ENCODE results near the gene AGAP6. TPM values are rescaled to one million over a fixed set of nuclear protein-coding genes. Genes with fewer than 3 reads are reported as not detected.
"Not testable (repeated sequence)": the region's sequence is repeated elsewhere in the genome, so short reads cannot be mapped to it uniquely, and the experiment has no call there.

Gene AGAP6
- polyA plus RNA-seq, 1 donor, result 24.7 TPM

- H3K27me3 ChIP-seq (ENCODE audit: control insufficient read depth, insufficient read depth, low read length); H3K4me3 ChIP-seq (ENCODE audit: low read length): not testable (repeated sequence)
- WGBS (ENCODE audit: insufficient coverage, low lambda C conversion rate), result no CpG with 5 or more reads among the region's 3 CpGs
These were observed 16.1 kb upstream of the AGAP6 start for GRCh38 chr10:49972094-49972493.

GRCh38 chr10:49977756-49978155 lies 10.4 kb upstream of the AGAP6 start:
- not testable (repeated sequence) for H3K9me3 ChIP-seq (ENCODE audit: control insufficient read depth, low read depth, low read length); DNase-seq; H3K27ac ChIP-seq (ENCODE audit: low read length); H3K4me1 ChIP-seq (ENCODE audit: control insufficient read depth, insufficient read depth, low read length); H3K36me3 ChIP-seq (ENCODE audit: control insufficient read depth, insufficient read depth, low read length); H3K4me3 ChIP-seq (ENCODE audit: low read length); H3K27me3 ChIP-seq (ENCODE audit: control insufficient read depth, insufficient read depth, low read length)
- WGBS (ENCODE audit: insufficient coverage, low lambda C conversion rate), result no CpG with 5 or more reads among the region's 3 CpGs

More at GRCh38 chr10:49972094-49972493, 16.1 kb upstream of the AGAP6 start:
- H3K9me3 ChIP-seq (ENCODE audit: control insufficient read depth, low read depth, low read length); DNase-seq; H3K27ac ChIP-seq (ENCODE audit: low read length); H3K4me1 ChIP-seq (ENCODE audit: control insufficient read depth, insufficient read depth, low read length); H3K36me3 ChIP-seq (ENCODE audit: control insufficient read depth, insufficient read depth, low read length): not testable (repeated sequence)

GRCh38 chr10:49987207-49987606 lies 999 bp upstream of the AGAP6 start:
- peak in 1 of 2 donors; percentile 1 for DNase-seq
- H3K27ac ChIP-seq (ENCODE audit: low read length); H3K4me3 ChIP-seq (ENCODE audit: low read length); H3K36me3 ChIP-seq (ENCODE audit: control insufficient read depth, insufficient read depth, low read length); H3K4me1 ChIP-seq (ENCODE audit: control insufficient read depth, insufficient read depth, low read length); H3K27me3 ChIP-seq (ENCODE audit: control insufficient read depth, insufficient read depth, low read length); H3K9me3 ChIP-seq (ENCODE audit: control insufficient read depth, low read depth, low read length): not testable (repeated sequence)
- WGBS (ENCODE audit: insufficient coverage, low lambda C conversion rate), result no CpG with 5 or more reads among the region's 3 CpGs

GRCh38 chr10:49995321-49995720 lies 7.1 kb downstream of the AGAP6 start:
- not testable (repeated sequence) for H3K9me3 ChIP-seq (ENCODE audit: control insufficient read depth, low read depth, low read length); H3K36me3 ChIP-seq (ENCODE audit: control insufficient read depth, insufficient read depth, low read length); H3K27ac ChIP-seq (ENCODE audit: low read length); H3K27me3 ChIP-seq (ENCODE audit: control insufficient read depth, insufficient read depth, low read length); H3K4me3 ChIP-seq (ENCODE audit: low read length); H3K4me1 ChIP-seq (ENCODE audit: control insufficient read depth, insufficient read depth, low read length); DNase-seq
- no CpG with 5 or more reads among the region's 5 CpGs for WGBS (ENCODE audit: insufficient coverage, low lambda C conversion rate)

DNA sequence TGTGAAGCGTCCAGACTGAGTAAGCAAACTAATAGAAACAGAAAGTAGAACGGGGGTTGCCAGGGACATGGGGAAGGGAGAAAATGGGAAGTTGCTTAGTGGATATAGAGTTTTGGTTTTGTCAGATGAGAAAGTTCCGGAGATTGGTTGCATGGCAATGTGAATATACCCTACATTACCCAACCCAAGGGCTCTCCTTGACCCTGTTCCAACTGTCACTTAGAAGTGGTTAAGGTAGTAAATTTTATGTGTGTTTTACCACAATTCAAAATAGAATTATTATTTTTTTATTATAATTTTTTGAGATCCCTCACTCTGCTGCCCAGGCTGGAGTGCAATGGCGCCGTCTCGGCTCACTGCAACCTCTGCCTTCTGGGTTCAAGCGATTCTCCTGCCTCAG lies 25.8 kb downstream of the AGAP6 start:
- H3K9me3 ChIP-seq (ENCODE audit: control insufficient read depth, low read depth, low read length); DNase-seq; H3K27ac ChIP-seq (ENCODE audit: low read length); H3K27me3 ChIP-seq (ENCODE audit: control insufficient read depth, insufficient read depth, low read length); H3K4me1 ChIP-seq (ENCODE audit: control insufficient read depth, insufficient read depth, low read length); H3K36me3 ChIP-seq (ENCODE audit: control insufficient read depth, insufficient read depth, low read length); H3K4me3 ChIP-seq (ENCODE audit: low read length): not testable (repeated sequence)
- WGBS (ENCODE audit: insufficient coverage, low lambda C conversion rate), result no CpG with 5 or more reads among the region's 7 CpGs

DNA sequence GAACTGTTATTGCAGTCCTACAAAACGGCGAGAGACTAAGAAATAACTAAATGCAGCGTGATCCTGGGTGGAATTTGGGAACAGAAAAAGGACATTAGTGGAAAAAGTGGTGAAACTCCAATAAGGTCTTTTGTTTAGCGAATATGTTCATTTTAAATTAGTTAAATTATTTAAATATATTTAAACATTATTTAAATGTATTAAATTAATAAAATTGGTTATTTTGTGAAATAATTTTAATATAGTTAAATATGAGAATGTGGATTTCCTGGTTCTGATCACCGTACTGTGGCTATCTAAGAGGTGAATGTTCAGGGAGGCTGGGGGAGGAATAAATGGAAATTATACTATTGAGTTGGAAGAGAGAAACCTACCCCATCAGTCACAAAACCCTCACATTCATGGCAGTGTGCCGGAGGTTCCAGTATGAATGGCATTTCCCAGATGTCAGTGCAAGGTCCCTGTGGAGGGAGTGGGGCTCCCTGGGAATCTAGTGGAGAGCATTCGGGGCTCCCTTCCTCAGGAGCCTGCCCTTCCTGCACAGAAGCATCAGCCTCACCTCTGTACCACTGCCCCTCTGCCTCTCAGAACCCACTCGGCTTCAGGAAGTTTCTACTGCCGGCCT lies 27.5 kb downstream of the AGAP6 start:
- not testable (repeated sequence) for H3K4me1 ChIP-seq (ENCODE audit: control insufficient read depth, insufficient read depth, low read length); H3K27me3 ChIP-seq (ENCODE audit: control insufficient read depth, insufficient read depth, low read length); H3K27ac ChIP-seq (ENCODE audit: low read length); DNase-seq; H3K4me3 ChIP-seq (ENCODE audit: low read length); H3K9me3 ChIP-seq (ENCODE audit: control insufficient read depth, low read depth, low read length); H3K36me3 ChIP-seq (ENCODE audit: control insufficient read depth, insufficient read depth, low read length)
- no CpG with 5 or more reads among the region's 9 CpGs for WGBS (ENCODE audit: insufficient coverage, low lambda C conversion rate)

GRCh38 chr10:50016926-50017325 lies 28.7 kb downstream of the AGAP6 start:
- not testable (repeated sequence) for H3K27me3 ChIP-seq (ENCODE audit: control insufficient read depth, insufficient read depth, low read length); H3K27ac ChIP-seq (ENCODE audit: low read length); H3K36me3 ChIP-seq (ENCODE audit: control insufficient read depth, insufficient read depth, low read length); DNase-seq; H3K4me1 ChIP-seq (ENCODE audit: control insufficient read depth, insufficient read depth, low read length); H3K4me3 ChIP-seq (ENCODE audit: low read length); H3K9me3 ChIP-seq (ENCODE audit: control insufficient read depth, low read depth, low read length)
- WGBS (ENCODE audit: insufficient coverage, low lambda C conversion rate), result no CpG with 5 or more reads among the region's 5 CpGs

DNA sequence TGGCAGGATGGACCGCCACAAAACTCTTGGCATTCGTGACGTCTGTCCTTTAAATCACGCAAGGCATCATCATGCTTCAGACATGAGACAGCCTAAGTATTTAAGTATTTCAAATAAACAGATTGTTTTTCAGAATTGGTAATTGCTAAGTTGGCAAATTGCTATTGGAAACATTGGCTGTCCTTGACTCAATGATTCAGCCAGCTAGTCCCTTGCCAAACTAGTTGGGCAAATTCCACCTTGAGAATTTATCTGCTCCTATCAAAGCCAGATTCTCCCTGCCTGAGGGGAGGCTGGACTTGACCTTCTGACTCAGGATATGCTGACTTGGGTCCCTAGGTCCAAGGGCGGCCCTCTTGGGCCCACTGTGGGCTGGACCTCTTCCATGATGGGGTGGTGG lies 29.4 kb downstream of the AGAP6 start:
- H3K4me3 ChIP-seq (ENCODE audit: low read length); DNase-seq: not testable (repeated sequence)
- WGBS (ENCODE audit: insufficient coverage, low lambda C conversion rate), result no CpG with 5 or more reads among the region's 5 CpGs

DNA sequence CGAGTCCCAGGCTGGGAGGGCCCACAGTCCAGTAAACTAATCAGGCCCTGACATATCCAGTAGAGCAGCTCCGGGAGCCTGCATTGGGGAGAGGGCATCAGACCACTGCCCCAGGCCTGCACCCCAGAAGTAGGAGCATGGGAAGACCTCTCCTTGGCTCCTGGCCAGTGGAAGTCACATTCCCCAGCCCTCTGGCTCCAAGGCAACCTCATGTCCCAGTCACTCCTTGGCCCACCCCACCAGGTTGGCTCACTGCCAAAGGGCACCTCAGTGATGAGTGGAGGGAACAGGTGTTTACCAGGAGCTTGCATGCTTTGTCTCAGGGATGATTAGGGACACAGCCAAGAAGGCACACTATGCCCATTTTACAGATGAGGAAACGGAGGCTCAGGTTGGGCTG lies 31.1 kb downstream of the AGAP6 start:
- H3K36me3 ChIP-seq (ENCODE audit: control insufficient read depth, insufficient read depth, low read length); H3K4me1 ChIP-seq (ENCODE audit: control insufficient read depth, insufficient read depth, low read length); H3K27me3 ChIP-seq (ENCODE audit: control insufficient read depth, insufficient read depth, low read length); H3K27ac ChIP-seq (ENCODE audit: low read length); H3K4me3 ChIP-seq (ENCODE audit: low read length); DNase-seq; H3K9me3 ChIP-seq (ENCODE audit: control insufficient read depth, low read depth, low read length): not testable (repeated sequence)
- no CpG with 5 or more reads among the region's 3 CpGs for WGBS (ENCODE audit: insufficient coverage, low lambda C conversion rate)

More for the DNA sequence above, 29.4 kb downstream of the AGAP6 start:
- not testable (repeated sequence) for H3K27ac ChIP-seq (ENCODE audit: low read length); H3K27me3 ChIP-seq (ENCODE audit: control insufficient read depth, insufficient read depth, low read length); H3K36me3 ChIP-seq (ENCODE audit: control insufficient read depth, insufficient read depth, low read length); H3K9me3 ChIP-seq (ENCODE audit: control insufficient read depth, low read depth, low read length); H3K4me1 ChIP-seq (ENCODE audit: control insufficient read depth, insufficient read depth, low read length)

GRCh38 chr10:50020451-50021024 lies 32.3 kb downstream of the AGAP6 start:
- no CpG with 5 or more reads among the region's 13 CpGs for WGBS (ENCODE audit: insufficient coverage, low lambda C conversion rate)
- not testable (repeated sequence) for DNase-seq; H3K4me3 ChIP-seq (ENCODE audit: low read length); H3K27ac ChIP-seq (ENCODE audit: low read length); H3K4me1 ChIP-seq (ENCODE audit: control insufficient read depth, insufficient read depth, low read length); H3K9me3 ChIP-seq (ENCODE audit: control insufficient read depth, low read depth, low read length); H3K36me3 ChIP-seq (ENCODE audit: control insufficient read depth, insufficient read depth, low read length)
- H3K27me3 ChIP-seq (ENCODE audit: control insufficient read depth, insufficient read depth, low read length), result peaks cover 17% of the 10 kb centered on the region

GRCh38 chr10:50021646-50022045 lies 33.4 kb downstream of the AGAP6 start:
- WGBS (ENCODE audit: insufficient coverage, low lambda C conversion rate), result no CpG with 5 or more reads among the region's 3 CpGs
- Histone ChIP-seq H3K36me3 (ENCODE audit: control insufficient read depth, insufficient read depth, low read length) (no peaks in the 10 kb centered on the region), H3K27ac (ENCODE audit: low read length) (no peak overlapping the region), H3K4me3 (ENCODE audit: low read length) (no peak overlapping the region), H3K4me1 (ENCODE audit: control insufficient read depth, insufficient read depth, low read length) (no peaks in the 10 kb centered on the region), H3K27me3 (ENCODE audit: control insufficient read depth, insufficient read depth, low read length) (peaks cover 28% of the 10 kb centered on the region), H3K9me3 (ENCODE audit: control insufficient read depth, low read depth, low read length) (no peaks in the 10 kb centered on the region)
- DNase-seq, result no peak

Data from large intestine (tissue), 3 donors.